ENCODE results near the gene TPD52L1.

The TPD52L1 gene

DNA sequence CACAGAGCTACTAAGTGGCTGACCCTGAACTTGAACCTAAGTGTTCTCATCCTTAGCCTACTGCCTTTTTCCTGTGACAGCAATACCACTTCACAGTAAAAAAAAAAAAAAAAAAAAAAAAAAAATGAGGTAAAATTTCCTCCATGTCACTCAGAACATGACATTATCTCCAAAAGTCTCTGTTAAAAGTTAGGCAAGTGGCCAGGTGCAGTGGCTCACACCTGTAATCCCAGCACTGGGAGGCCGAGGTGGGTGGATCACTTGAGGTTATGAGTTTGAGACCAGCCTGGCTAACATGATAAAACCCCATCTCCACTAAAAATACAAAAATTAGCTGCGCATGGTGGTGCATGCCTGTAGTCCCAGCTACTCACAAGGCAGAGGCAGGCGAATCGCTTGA lies 159.4 kb downstream of the TPD52L1 start:
- H3K4me3 ChIP-seq (ENCODE audit: low read length) = no peak overlapping the region
- DNase-seq (ENCODE audit: low read depth, low spot score) = no peak

Measured in Jurkat, Clone E6-1 (cell line).